IPS-18a (cell line): ENCODE results near the gene S100A4.

Experiments
- H3K27ac ChIP-seq: one replicate; pipeline ENCODE4 v1.5.1; 2013; ENCODE audit warnings: low read length
- H3K27me3 ChIP-seq: one replicate; pipeline ENCODE4 v1.6.1; 2013; ENCODE audit warnings: mild to moderate bottlenecking, low read length; ENCODE audit not compliant: control insufficient read depth, insufficient read depth
- H3K36me3 ChIP-seq: one replicate; pipeline ENCODE4 v1.6.1; 2013; ENCODE audit warnings: low read depth, low read length; ENCODE audit not compliant: control insufficient read depth
- H3K4me1 ChIP-seq: one replicate; pipeline ENCODE4 v1.6.1; 2013; ENCODE audit warnings: low read depth, low read length; ENCODE audit not compliant: control insufficient read depth
- H3K4me3 ChIP-seq: one replicate; pipeline ENCODE4 v1.5.1; 2013; ENCODE audit warnings: low read length
- H3K9ac ChIP-seq: one replicate; pipeline ENCODE4 v1.6.1; 2013; ENCODE audit warnings: mild to moderate bottlenecking, low read length, moderate library complexity
- H3K9me3 ChIP-seq: one replicate; pipeline ENCODE4 v1.6.1; 2013; ENCODE audit warnings: low read depth, low read length; ENCODE audit not compliant: control insufficient read depth

The S100A4 gene

DNA sequence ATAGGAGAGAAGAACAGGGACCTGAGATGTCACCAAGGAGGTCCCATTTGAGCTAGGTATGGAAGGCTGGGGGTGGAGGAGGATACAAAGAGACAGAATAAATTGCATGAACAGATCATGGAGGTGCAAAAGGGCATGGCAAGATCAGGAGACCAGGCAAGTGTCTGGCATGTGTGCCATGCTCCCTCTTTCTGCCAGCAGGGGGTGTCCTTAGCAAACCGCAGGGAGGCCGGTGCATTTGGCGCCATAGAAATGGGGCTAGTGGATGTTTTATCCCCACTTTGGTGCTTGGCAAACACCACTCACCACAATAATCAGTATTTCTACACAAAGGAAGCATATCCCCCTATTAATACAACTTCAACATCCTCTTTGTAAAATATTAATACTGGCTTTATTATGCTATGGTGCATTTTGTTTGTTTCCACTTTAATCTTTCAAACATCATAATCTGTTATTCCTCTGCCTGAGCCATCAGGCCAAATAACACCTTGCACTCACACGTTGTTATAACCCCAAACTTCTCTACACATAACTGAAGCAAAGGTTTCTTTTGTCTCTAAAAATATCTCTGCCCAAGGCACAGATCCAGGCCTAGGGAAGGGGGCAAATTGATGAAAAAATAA lies 35.8 kb downstream of the S100A4 start:
- H3K4me1 ChIP-seq = no peaks in the 10 kb centered on the region
- H3K4me3 ChIP-seq = no peak overlapping the region
- H3K27ac ChIP-seq = no peak overlapping the region
- H3K9me3 ChIP-seq = no peaks in the 10 kb centered on the region
- no peaks in the 10 kb centered on the region for H3K36me3 ChIP-seq
- H3K9ac ChIP-seq = no peak overlapping the region
- H3K27me3 ChIP-seq = peaks cover 6% of the 10 kb centered on the region

DNA sequence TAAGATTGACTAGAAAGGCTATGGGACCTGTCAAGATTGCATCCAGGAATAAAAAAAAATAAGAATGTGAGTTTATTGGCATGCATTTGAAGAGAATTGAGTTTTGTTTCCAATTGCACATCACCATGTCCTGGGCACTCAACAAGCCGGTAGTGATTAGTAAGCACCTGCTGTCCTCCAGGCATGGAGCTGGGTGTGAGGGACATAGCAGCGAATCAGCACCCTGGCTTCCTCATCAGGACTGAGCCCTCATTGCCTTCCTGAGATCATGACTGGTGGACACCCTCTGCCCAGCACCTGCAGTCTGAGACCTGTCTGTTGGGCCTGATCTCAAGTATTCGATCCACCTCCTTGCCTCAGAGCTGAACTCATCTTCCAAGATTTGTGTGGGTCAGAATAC lies 36.6 kb downstream of the S100A4 start:
- H3K9ac ChIP-seq = no peak overlapping the region
- no peak overlapping the region for H3K27ac ChIP-seq
- H3K4me3 ChIP-seq = no peak overlapping the region

DNA sequence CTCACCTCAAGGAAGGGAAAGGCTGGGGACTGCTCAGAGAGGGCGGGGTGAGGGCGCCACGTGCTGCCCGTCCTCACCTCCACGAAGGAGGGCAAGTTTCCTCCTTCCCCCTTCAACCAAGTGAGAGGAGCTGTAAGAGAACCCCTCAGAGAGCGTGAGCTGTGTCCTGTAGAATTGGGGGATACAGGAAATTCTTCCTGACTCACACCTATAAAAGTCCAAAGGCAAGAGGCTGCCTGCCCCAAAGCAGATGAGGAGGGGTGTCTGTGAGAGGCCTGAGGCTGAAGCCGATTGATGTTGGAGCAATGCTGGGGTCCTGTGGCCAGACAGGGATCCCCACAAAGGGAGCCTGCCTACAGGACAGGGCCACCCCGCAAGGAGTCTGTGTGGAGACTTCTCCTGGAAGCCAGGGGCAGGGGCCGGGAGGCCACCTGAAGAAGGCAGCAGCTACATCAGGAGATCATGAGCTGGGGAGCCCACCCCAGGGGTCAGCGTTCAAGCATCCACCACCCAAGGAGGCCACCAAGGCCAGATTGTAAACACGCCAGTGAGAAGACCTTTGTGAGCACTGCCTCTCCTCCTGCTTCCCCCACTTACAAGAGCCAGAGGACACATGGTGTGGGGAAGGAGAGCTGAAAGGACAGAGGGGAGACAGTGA lies 37.6 kb downstream of the S100A4 start:
- H3K9me3 ChIP-seq = no peaks in the 10 kb centered on the region
- no peak overlapping the region for H3K27ac ChIP-seq
- H3K36me3 ChIP-seq = no peaks in the 10 kb centered on the region
- no peaks in the 10 kb centered on the region for H3K4me1 ChIP-seq
- peaks cover 6% of the 10 kb centered on the region for H3K27me3 ChIP-seq
- no peak overlapping the region for H3K4me3 ChIP-seq
- H3K9ac ChIP-seq = no peak overlapping the region

More for the DNA sequence above, 36.6 kb downstream of the S100A4 start:
- H3K27me3 ChIP-seq = peaks cover 6% of the 10 kb centered on the region
- no peaks in the 10 kb centered on the region for H3K9me3 ChIP-seq
- no peaks in the 10 kb centered on the region for H3K36me3 ChIP-seq
- no peaks in the 10 kb centered on the region for H3K4me1 ChIP-seq

DNA sequence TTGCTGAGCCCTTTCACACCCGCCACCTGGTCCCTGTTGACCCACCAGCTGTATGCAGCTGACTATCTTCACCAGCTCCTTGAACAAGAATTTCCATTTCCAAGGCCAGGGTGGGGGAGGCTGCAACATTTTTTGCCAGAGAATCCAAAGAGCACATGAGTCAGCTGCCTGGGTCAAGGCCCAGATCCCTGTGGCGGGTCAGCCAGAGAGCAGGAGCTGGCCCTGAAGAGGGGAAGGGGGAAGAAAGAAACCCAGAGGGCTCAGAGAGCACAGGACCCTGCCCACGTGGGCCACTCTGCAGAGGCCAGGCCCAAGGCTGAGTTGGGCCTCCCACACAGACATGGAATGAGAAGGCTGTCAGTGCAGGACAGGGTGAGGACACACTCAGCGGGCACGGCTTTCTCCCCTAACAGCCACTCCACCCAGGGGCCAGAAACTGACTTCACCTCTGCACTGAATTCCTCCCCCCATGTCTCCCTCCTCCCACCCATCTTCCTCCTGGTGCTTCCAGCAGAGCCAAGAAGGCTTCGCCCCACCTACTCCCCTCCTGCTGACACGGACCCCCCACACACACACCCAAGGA lies 38.7 kb downstream of the S100A4 start:
- Histone ChIP-seq H3K4me3 (no peak overlapping the region), H3K27me3 (peaks cover 6% of the 10 kb centered on the region), H3K9ac (no peak overlapping the region), H3K27ac (no peak overlapping the region), H3K4me1 (no peaks in the 10 kb centered on the region), H3K9me3 (no peaks in the 10 kb centered on the region), H3K36me3 (no peaks in the 10 kb centered on the region)

DNA sequence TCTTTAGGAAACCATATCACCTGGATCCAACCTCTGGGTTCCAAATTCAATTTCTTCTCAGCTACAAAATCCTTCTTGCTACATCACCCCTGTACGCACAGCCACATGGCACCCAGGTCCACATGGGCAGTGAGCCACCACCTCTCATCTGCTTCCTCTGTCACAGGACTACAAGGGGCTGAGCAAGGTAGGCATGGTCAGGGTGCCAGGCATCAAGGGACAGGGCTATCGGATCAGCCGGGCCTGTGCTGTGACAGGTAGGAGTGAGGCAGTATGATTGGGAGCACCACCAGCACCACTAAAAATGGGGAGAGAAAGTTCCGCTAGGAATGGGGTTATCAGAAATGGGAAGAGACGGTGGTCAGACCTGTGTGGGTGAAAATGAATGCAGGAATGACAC lies 39.2 kb downstream of the S100A4 start:
- Histone ChIP-seq H3K4me1 (no peaks in the 10 kb centered on the region), H3K36me3 (no peaks in the 10 kb centered on the region), H3K4me3 (no peak overlapping the region), H3K9ac (no peak overlapping the region), H3K27me3 (peaks cover 4% of the 10 kb centered on the region), H3K27ac (no peak overlapping the region), H3K9me3 (no peaks in the 10 kb centered on the region)

DNA sequence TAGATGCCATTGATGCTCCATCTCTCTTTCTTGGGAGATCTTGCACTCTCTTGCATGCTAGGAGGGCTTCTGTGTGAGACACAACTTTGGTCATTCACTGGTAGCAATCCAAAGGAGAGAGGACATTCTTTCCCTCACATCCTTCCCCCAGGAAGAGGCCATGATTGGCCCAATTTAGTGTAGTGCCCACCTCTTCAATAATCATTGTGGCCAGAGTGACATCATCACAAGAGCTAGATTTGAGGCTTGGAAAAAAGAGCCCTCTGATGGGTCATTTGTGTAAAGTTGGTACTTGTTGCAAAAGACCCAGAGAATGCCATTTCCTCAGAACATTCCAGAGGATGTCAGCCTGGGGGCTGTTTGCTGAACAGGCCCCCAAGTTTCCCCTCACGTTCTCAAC lies 40.0 kb downstream of the S100A4 start:
- no peaks in the 10 kb centered on the region for H3K36me3 ChIP-seq
- H3K4me1 ChIP-seq = no peaks in the 10 kb centered on the region
- H3K27me3 ChIP-seq = no peaks in the 10 kb centered on the region
- H3K9me3 ChIP-seq = no peaks in the 10 kb centered on the region
- no peak overlapping the region for H3K27ac ChIP-seq
- no peak overlapping the region for H3K9ac ChIP-seq
- H3K4me3 ChIP-seq = no peak overlapping the region

DNA sequence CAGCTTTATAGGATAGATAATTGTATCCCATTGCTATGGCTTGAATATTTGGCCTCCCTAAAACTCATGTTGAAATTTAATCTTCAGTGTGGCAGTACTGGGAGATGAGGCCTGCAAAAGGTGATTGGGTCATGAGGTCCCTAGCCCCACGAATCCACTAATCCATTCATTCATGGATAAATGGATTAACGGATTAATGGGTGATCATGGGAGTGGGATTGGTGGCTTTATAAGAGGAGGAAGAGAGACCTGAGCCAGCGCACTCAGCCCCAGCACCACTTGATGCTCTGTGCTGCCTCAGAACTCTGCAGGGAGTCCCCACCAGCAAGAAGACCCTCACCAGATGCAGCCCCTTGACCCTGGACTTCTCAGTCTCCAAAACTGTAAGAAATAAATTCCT lies 41.8 kb downstream of the S100A4 start:
- no peak overlapping the region for H3K4me3 ChIP-seq
- no peaks in the 10 kb centered on the region for H3K36me3 ChIP-seq
- no peak overlapping the region for H3K27ac ChIP-seq
- H3K27me3 ChIP-seq = no peaks in the 10 kb centered on the region
- H3K4me1 ChIP-seq = no peaks in the 10 kb centered on the region
- H3K9ac ChIP-seq = no peak overlapping the region
- no peaks in the 10 kb centered on the region for H3K9me3 ChIP-seq

DNA sequence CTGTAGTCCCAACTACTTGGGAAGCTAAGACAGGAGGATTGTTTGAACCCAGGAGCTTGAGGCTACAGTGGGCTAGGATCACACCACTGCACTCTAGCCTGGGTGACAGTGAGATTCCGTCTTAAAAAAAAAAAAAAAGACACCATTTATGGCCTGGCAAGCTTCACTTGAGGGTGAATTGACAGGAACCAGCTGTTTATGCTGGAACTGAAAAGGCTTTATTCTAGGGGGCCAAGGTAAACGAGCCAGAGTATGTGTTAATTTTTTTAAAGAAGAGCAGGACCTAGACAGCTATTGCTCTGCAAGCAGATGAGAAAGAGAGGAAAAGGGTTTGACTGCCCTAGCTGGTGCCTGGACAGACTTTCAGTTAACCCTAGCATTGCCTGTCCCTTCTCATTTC lies 46.9 kb downstream of the S100A4 start:
- no peaks in the 10 kb centered on the region for H3K4me1 ChIP-seq
- no peaks in the 10 kb centered on the region for H3K36me3 ChIP-seq
- no peaks in the 10 kb centered on the region for H3K27me3 ChIP-seq
- H3K4me3 ChIP-seq = no peak overlapping the region
- no peak overlapping the region for H3K9ac ChIP-seq
- no peak overlapping the region for H3K27ac ChIP-seq
- H3K9me3 ChIP-seq = no peaks in the 10 kb centered on the region

DNA sequence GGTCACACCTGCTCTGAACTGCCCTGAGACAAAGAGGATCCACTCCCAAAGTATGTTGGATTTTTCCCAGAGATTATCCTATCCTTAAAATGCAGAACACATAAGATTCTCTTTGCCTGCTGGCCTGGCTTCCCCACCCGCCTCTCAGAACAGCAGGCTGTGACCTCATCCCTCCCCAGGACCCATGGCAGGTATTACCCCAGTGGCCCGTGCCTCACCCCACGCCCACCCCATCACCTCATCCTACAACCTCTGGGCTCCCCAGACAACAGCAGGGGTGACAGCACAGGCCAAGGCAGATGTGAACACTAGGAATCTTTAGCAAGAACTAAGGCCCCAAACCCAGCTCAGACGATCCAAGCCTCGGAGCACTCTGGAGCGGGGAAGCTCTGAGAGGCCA lies 50.1 kb downstream of the S100A4 start:
- Histone ChIP-seq H3K9ac (no peak overlapping the region), H3K9me3 (no peaks in the 10 kb centered on the region), H3K4me1 (no peaks in the 10 kb centered on the region), H3K4me3 (no peak overlapping the region), H3K27me3 (no peaks in the 10 kb centered on the region), H3K27ac (no peak overlapping the region), H3K36me3 (no peaks in the 10 kb centered on the region)

DNA sequence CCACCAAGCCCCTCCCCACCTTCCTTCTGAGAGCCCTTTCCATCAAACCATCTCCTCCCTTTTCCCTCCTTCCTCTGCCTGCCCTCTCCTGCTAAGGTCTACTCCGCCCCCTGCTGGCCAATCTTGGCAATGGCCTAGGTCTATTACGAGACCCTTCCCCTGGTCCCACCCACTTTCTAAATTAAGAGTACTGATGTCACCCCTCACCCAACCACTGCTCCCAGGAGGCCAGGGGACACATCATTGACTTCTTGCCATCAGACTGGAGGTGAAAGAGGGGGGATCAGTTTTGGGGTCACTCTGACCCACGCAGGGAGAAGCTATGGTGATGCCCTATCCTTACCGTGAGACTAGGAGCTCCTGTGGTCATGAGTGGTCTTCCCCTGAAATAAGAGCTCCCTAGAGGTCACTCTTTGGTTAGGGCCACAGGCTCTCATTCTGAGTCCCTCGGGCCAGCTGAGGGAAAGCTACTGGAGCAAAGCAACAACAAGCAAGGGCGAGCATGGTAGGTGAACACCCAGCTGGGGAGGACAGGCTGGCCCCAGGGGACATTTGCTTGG lies 50.5 kb downstream of the S100A4 start:
- Histone ChIP-seq H3K27me3 (no peaks in the 10 kb centered on the region), H3K9ac (no peak overlapping the region), H3K4me3 (no peak overlapping the region), H3K27ac (no peak overlapping the region), H3K36me3 (no peaks in the 10 kb centered on the region), H3K9me3 (no peaks in the 10 kb centered on the region), H3K4me1 (no peaks in the 10 kb centered on the region)
